IPS DF 19.7 (cell line): Measurements from ENCODE around the gene SH3PXD2A.

Experiments used
- DNase-seq: peaks from one replicate; pipeline ENCODE4 v3.0.0-alpha.2; 2013; ENCODE audit warnings: low read depth, low spot score

The SH3PXD2A gene

DNA sequence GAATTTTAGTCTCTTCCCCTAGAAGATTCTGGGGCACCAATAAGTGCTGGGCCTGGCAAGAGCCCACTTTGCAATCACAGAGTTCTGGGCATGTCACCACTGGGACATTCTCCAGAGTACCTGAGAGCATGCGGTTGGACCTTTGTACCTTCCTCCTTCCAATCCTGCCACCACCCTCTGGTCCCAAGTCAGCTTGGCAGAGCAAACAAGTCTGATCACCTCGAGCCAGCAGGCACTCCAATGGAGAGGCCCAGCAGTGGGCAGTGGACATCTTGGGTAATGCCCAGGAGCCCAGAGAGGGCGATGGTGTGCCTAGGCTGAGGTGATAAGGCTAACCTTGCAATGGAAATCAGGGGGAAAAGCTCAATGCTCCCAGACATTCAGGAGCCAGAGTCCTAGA, 43.4 kb downstream of the SH3PXD2A start:
- no peak for DNase-seq

DNA sequence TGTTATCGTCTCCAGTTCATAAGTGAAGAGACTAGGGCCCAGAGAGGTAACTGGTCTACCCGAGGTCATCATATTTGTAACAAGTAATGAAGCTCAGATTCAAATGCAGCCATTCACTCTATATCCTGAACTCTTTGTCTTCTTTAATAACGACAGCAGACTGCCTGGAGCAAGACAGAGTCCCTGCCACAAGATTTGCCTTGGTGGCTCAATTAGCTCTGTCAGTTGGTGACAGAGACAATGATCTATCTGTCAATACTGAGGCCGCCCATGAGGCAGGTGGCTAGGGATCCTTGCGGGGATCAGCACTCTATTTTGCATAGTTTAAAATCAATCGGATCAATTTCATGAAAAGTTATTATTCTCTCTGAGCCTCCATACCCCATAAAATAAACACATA, 43.9 kb downstream of the SH3PXD2A start:
- DNase-seq, result no peak

- no peak for DNase-seq
Observed at GRCh38 chr10:103808780-103809179, 46.6 kb downstream of the SH3PXD2A start.

DNA sequence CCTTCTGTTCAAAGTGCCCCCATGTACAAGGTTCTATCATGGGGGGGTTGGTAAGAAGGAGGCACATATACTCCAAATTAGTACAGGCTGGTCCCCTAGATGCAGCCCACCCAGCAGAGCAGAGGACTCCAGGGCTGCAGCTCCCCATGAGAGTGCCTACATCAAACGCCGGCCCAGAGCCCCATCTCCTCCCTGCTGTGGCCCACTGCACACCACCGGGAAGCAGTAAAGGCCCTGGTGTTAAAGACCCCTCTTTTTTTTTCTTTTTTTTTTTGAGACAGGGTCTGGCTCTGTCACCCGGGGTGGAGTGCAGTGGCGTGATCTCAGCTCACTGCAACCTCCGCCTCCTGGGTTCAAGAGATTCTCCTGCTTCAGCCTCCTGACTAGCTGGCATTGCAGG, 47.4 kb downstream of the SH3PXD2A start:
- no peak for DNase-seq

- no peak for DNase-seq
Observed at GRCh38 chr10:103806395-103807187, 48.8 kb downstream of the SH3PXD2A start.

DNA sequence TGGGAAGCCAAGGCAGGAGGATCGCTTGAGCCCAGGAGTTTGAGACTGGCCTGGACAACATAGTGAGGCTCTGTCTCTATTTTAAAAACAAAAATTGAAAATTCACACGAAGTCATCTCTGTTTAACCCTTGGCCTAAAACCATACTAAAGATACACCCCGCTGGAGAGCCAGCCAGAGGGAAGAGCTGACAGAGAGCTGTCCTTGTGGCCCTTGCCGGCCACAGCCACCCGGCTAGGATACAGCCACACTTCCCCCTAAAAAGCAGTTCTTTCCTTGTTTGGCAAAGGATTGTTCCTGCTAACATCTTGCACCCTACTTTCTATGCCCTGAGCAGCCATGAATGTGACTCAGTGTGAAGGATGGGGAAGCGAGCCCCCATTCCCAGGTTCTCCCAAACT, 49.6 kb downstream of the SH3PXD2A start:
- DNase-seq, result no peak

GRCh38 chr10:103804871-103805270, 50.5 kb downstream of the SH3PXD2A start:
- no peak for DNase-seq

DNA sequence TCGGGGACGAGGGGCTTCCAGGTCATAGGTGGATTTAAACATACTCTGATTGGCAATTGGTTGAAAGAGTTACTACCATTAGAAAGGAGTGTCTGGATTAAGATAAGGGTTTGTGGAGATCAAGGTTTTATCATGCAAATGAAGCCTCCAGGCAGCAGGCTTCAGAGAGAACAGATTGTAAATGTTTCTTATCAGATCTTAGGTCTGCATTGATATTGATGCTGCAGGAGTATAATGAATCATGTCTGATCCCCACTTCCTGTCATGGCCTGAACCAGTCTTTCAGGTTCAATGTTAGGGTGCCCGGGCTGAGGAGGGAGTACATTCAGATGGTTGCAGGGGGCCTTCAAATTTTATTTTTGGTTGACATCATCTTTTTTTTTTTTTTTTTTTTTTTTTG, 51.4 kb downstream of the SH3PXD2A start:
- DNase-seq, result no peak

DNA sequence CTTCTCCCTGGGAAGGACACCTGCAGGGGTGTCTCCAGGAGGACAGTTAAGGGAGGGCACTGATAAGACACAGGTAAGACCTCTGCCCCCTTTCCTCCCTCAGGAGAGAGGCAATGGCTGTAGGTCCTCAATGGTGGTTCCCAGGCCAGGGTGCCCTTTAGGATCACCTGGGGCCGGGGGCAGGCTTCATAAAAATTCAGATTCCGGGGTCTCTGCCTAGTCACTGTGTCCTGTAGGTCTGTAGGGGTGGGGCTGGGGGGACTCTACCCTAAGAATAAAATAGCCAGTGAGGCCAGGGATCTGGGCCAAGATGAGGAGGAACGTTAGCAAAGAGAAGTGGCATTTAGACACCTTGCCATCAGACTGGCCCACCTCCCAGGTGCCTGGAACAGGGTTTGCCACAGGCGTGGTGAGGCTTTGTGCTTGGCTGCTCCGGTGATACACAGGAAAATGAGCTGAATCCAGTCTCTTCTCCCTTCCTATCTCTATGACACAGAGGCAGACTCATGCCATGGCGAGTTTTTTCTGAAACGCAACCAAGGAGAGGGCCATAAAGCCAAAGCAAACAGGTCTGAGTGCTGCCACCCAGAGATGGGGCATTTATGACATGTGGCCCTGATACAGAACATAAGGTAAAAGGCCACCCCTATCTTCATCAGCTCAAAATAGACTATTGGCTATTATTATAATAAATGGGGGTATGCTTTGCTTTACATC, 52.6 kb downstream of the SH3PXD2A start:
- no peak for DNase-seq

DNA sequence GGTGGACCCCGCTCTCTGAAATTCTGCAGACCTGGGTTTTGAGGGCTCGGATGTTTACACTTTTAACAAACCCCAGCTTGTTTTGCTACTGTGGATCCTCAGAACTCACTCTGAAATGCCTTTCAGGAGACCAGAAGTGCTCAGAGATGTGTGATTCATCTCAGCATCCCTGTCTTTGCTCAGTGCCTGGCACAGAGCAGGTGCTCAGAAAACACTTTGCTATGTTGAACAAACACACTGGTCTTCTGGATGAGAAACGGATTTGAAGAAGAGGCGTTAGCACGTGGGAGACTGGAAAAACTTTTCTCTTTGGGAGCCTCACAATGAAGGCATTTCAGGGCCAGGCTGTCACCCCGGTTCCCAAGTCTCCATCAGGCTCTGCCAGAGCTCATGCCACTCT, 53.3 kb downstream of the SH3PXD2A start:
- no peak for DNase-seq

DNA sequence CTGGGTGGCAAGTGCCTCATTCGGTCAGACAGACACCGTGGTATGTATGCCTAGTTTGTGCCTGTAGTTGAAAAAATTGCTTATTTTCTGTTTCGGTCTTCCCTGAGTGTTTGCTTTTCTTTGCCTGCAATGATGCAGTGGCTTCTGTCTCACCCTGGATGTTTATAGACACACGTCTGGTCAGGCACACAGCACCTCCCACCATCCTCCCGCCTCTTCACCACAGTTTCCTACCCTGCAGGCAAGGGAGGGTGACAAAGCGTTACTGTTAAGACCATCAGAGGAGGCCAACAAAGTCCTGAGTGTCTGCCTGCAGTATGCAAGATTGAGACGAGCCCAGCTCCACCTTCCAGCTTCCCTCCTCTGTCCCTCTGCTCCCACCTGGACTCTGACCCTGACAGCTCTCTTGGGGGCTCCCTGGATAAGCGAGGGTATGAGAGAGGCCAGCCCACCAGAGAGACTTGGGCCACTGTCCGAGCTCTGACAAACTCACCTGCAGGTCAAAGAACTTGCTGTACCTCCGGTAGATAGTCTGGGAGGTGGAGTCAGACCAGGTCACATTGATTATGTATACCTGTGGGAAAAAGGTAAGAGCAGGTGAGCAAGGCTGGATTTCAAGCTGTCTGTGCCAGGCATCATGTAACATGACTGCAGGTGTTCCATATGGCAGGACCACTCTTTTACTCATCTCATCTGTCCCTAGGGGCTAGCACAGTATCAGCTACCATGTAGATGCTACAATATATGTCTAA, 54.4 kb downstream of the SH3PXD2A start:
- no peak for DNase-seq

DNA sequence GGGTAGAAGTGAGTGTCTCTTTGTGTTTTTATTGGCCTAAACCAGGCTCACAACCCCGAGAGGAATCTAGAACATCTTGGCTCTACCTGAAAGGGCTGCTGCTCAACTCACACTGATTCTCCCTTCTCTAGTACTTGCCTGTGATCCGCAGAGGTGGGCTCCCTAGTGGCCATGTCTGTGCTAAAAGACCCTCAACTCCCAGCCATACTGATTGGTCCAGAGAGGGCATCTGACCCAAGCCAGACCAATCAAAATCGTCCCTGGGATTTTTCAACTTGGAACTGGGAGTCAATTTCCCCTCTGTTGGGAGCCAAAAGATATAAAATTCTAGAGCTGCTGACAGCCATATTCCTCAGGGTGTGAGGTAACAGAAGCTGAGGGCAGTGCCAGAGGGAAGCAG, 55.3 kb downstream of the SH3PXD2A start:
- no peak for DNase-seq

DNA sequence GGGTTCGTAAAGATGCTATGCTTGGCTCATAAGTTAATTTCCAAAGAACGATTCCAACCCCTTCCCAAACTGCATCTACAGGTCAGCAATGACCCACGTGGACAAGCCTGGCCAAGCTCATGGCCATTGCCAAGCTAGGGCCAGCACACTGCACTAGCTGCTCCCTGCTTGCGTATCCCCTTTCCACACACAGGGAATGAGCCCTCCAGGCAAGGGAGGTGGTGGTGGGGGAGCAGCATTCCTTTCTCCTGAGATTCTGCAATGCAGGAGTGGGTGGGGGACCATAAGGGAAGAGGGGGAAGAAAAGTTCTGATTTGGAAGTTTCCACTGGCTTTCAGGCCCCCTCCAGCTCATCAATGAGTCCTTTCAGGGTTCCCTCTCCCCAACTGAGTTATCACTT, 56.0 kb downstream of the SH3PXD2A start:
- DNase-seq, result no peak

- DNase-seq, result no peak
Observed at GRCh38 chr10:103798511-103798910, 56.9 kb downstream of the SH3PXD2A start.

DNA sequence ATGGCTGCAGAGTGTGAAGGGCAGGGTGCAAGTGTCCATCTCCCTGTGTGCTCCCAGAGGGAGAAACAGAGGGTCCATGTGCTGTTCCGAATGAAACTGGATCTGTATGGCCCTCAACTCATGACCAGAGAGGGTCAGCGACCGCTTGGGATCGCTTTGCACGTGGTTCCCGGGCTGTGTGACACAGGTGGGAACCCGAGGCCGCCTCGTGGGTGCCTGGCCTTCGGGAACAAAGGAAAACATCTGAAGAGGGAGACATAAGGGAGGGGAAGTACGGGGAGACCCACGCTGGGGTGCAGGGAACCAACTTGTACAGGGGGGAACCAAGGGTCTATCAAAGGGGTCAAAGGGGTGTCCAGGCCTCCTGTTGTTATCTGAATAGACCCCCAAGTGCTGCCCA, 57.5 kb downstream of the SH3PXD2A start:
- no peak for DNase-seq

DNA sequence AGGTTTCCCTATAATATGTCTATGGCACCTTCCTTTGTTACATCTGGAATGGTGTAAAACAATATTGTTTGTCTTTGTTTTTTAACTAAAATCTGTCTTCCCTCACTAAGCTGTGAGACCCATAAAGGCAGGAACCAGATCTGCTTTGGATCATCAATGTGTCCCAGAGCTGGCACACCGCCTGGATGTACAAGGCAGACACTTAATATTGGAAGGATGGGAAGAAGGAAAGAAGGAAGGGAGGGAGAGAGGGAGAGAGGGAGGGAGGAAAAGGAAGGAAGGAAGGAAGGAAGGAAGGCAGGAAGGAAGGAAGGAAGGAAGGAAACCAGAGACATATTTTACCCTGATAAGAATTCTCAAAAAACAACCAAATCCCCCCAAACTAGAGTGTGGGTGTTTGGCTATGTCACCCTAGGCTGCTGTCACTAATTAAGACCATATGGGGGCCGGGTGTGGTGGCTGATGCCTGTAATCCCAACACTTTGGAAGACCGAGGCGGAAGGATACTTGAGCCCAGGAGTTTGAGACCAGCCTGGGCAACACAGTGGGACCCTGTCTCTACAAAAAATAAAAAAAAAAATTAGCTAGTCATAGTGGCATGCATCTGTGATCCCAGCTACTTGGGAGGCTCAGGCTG, 59.6 kb downstream of the SH3PXD2A start:
- DNase-seq, result no peak

DNA sequence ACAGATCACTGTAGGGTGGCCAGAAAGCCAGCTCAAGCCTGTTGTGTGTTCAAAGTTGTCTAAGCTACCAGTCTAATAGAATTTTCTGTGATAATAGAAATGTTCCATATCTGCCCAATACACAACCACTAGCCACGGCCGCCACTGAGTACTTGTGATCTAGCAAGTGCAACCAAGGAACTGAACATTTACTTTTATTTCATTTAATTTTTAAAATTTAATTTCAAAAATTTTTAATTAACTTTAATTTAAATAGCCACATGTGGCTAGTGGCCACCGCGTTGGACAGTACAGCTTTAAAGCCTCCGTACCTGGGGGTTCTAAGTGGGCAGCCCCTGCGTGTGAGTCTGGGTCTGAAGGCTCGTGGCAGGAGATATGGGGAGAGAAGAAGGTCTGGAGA, 60.4 kb downstream of the SH3PXD2A start:
- no peak for DNase-seq

GRCh38 chr10:103793920-103794883, 61.2 kb downstream of the SH3PXD2A start:
- no peak for DNase-seq

GRCh38 chr10:103793429-103793828, 61.9 kb downstream of the SH3PXD2A start:
- no peak for DNase-seq

- DNase-seq, result no peak
Observed at GRCh38 chr10:103792547-103792946, 62.8 kb downstream of the SH3PXD2A start.

DNA sequence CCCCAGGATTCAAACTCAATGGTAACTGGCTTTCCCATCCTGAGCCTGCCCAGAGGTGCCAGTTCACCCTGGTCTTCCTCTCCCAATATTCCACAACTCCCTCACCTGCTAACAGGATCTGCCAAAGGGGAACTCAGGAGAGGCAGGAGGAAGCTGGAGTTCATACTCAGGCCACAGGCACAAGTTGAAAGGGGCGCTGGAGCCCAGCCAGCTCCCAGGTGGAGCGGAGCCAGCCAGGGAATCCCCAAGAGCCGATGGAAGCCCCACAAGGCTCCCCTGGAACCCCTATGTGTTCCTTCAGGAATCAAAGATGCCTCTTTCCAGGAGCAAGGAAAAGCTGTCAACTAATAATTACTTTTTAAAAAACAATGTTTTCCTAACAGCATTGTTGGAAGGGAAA, 63.5 kb downstream of the SH3PXD2A start:
- no peak for DNase-seq
